DMS79 (cell line): ENCODE data around the gene CRTAC1.
"Not testable (repeated sequence)": the region's sequence is repeated elsewhere in the genome, so short reads cannot be mapped to it uniquely, and the experiment has no call there.

ENCODE experiments used
- DNase-seq: peaks from one replicate; lab custom pipeline; 2025; lab: John Stamatoyannopoulos, UW

Gene CRTAC1

DNA sequence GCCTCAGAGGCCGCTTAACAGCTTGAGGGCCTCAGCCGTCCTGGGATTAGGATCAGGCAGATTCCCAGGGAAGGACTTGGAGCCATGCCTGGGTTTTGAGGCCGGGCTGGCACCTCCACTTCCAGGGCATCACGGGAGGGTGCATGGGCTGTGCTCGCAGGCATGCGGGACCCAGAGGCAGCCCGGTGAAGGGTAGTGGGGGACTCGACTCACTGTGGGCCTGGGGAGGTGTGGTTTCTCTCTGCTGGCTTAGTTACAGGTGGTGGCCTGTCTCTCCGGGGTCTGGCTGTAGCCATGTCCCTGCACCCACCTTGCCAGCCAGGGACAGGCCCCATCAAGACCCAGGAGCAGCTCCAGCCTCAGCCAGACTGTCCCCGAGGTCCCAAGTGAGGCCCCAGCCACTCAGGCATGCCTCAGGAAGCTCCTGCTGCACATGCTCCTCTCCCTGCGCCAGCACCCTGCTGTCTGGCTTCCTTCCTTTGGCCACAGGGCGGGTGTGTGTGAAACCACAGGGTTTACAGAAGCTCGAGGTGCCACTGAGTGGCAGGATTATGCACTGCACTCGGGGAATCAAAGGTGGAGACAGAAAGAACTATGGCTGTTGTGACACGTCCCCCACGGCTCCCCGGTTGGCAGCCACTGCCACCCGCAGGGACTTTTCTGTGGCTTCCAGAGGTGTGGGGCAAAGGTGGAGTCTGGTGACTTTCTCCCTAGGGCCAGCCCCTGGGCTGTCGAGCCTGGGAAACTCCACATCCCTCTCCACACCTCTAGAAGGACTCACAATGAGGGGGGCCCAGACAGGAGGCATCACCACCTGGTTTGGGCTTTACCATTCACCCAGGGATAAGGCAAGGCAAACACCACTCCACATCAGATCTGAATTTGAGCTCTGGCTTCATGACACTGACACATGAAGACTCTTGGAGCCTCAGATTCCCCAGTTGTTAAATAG is 161.1 kb downstream of the CRTAC1 start:
- DNase-seq, result peak; percentile 59

DNA sequence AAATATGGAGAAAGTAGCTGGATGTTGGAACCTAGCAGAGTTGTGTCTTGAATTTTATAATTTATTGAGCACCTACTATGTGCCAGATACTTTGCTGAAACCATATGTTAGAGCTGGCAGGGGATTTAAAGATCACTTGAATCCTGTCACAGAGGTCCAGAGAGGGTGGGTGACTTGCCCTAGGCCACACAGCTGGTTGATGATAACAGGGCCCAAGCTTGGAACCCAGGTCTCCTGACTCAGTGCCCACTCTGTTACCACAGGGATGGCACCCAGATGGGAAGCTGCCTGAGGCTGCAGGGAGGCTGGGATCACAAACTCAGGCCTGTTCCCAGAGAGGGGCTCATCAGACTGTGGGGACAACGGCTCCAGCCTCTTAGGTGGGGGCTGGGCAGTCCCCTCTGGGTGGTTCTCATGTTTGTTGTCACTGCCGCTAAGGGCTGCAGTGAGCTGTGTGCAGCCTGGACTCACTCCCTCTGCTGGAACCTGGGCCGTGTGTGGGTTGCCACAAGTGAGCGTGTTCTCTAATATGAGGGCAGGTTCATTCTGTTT is 162.2 kb downstream of the CRTAC1 start:
- DNase-seq, result no peak

DNA sequence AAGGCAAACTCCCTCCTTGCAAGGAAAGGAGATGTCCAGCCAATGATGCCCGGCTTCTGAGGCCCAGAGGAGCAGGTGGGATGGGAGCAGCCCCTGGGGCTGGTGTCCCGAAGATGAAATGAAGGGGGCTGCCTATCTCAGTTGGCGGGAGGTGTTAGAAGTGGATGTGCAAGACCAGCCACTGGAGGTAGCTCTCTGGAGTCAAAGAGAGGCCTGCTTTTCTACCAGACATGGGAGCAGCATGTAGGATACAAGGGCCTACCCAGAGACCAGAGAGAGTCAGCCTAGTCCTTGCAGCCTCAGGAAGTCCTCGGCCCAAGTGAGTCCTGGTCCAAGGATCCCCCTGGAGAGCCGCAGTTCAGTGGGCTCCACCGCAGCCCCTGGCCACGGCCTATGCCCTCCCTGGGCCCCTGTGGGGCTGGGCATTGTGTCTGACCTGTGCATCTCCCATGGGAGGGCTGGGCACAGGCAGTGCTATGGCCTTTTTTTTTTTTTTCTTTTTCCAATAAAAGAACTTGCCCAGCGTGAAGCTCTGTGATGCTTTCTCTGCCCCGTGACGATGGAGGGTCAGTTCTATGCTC is 163.1 kb downstream of the CRTAC1 start:
- DNase-seq, result no peak

DNA sequence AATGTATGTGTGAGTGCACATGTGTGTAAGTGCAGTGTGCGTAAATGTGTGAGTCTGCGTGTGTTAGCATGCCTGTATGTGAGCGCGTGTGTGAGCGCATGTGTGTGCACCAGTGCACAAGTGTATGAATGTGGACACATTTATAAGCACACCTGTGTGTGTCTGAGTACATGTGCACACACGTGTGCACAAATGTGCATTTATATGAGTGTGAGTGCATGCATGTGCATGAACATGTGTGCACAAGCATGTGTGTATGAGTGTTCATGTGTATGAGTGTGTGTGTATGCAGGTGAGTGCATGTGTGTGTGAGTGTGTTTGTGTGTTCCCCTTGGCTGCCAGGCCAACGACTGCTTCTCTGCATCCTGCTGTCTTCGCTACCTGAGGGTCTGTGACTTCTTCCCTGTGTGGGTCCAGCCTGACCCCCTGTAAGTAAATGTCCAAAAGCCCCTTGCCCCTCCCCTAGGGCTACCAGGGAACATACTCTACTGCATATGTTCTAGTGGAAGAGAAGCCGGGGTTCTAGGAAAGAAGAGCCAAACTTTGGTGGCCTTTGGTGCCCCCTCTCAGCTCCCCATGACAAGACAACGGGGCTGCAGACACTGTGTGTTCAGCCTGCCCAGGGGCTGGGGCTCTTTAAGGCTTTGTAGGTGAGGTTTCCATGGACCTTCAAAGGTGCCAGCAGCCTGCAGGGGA is 163.7 kb downstream of the CRTAC1 start:
- DNase-seq, result no peak

DNA sequence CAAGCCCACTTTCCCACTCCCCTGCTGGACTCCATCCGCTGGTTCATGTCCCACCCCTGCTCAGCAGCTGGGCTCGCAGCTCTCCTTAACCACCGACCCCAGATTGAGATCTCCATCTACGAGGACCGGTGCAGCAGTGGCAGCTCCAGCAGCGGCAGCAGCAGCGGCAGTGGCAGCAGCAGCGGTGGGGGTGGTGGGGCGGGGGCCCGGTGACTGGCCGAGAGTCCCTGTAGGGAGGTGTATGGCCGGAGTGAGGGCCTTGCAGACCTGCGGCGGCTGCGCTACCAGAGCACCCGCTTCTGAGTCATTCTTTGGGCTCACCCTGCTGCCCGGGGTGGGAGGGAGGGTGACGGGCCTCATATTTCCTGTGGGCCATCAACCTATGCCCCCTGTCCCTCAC is 164.9 kb downstream of the CRTAC1 start:
- DNase-seq, result no peak

DNA sequence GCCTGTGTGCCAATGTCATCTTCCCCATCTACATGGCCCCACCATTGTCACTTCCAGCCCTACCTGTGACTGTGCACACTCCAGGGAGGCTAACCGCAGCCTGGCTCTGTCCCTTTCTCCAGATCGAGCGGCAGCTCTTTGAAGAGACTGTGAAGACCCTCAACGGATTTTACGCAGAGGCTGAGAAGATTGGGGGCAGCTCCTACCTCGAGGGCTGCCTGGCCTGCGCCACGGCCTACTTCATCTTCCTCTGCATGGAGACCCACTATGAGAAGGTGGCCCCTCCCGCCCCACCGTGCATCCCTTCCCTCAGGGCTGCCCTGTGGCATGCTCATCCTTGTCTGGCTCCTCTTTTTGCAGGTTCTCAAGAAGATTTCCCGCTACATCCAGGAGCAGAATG is 166.6 kb downstream of the CRTAC1 start:
- no peak for DNase-seq

DNA sequence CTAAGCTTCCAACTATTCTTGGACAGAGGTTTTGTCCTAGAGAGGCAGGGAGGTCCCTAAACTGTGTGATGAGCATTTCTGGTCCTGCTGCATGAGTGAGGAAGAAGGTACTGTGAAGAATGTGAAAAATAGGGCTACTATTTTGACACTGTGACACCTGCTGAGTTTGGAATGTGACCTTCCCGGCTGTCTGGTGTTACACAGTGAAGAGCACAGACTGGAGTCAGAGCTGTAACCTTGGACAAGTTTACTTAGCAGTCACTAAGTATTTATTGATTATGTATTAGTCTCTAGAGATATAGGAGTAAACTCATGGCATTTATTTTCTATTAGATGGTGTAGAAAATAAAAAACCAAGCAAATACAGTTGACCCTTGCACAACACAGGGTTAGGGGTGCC is 168.5 kb downstream of the CRTAC1 start:
- no peak for DNase-seq

DNA sequence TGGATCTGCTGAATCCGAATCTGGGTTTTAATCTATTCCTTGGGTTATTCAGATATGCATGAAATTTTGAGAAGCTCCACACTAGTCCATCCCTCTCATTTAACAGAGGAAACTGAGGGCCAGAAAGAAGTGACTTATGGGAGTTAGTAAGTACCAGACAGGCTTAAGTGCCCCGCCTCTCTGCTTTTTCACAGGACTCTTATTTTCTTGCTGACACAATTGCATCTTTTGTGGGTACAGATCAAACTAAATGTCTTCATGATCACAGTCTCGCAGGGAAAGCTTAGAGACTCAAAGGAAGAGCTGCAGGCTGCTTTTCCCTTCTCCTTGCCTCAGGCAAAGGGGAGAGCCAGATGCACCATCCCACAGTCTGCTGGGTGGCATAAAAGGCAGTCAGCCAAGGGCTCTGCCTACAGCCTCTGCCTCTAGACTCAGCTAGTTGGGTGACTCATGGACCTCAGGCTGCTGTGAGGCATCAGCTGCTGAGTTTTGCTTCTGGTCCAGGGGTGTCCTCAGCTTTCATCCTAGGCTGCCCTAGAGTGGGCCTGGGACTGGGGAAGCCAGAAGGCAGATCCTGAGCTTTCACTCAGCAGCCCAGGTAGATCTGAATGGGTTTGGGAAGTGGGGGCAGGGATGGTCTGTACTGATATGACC is 169.2 kb downstream of the CRTAC1 start:
- no peak for DNase-seq

DNA sequence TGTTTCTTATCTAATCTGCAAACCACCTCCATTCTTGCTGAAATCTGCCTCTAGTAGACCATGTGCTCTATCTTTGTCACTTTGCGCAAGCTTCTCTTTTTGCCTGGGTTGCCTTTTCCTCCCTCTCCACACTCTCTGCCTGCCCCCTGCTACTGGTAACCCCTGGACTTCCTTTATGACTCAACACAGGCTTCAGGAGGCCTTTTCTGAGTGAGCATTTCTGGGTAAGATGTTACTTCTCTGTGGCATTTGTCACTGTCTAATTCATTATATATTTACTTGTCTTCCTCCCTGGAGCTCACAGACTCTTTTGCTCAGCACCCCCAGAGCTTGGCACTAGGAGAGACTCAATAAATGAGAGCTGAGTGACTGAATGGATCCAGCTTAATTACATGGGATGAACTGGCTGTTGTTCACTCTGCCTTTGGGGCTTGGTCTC is 172.4 kb downstream of the CRTAC1 start:
- DNase-seq, result no peak

DNA sequence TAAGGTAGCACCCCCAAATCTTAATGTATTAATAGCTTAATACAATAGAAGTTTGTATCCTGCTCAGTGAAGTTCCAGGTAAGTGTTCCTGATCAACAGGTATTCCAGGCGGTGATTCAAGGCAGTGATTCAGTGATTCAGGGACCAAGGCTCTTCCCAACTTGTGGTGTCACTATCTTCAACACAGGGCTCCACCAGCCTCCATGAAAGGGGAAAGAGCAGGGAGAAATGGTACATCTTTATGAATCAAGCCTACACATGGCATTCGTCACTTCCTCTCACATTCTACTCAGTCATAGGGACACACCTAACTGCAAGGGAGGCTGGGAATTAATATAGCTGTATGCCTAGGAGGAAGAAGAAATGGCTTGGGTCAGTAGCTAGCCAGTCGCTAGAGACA is 175.7 kb downstream of the CRTAC1 start:
- DNase-seq, result no peak

DNA sequence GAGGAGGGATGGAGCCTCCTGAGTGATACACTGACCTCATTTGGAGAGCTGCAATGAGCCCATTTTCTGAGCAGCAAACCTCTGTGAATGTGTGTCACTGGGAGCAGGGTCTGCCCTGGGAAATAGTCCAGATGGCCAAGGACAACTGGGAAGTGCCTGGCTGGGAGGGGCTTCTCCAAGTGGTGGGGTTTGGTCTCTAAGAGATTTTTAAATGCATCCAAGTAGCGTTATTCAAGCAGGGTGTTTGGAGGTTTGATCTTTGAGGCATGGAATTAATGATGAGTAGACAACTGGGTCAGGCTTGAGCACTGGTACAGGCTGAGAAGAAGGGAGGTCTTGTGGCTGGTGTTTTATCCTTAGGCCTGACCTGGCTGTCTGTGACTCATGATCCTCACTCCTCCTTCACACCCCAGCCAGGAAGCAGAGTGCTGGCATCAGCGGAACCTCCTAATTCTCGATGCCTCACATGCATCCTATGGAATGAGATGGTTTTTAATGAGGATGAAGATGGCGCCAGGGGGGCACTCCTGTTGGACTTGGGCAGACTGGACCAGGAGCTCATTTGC is 177.5 kb downstream of the CRTAC1 start:
- DNase-seq, result no peak

DNA sequence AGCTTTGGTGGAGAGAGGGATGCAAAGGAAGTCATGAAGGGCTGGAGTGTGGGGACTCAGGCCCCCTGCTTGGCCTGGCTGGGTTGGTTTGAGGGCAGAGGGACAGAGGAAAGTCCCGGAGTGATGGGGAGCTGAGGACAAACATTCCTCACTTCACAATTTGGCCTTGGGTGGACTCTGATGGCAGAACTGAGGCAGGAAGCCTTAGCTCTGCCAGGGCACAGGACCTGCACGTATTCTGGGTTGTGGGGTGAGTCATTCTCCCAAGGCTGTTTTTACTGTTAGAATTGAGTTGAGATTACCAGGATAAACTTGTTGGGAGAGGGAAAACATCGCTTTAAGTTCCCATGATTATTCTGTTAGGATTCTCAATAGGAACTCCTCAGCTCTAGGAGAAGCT is 178.1 kb downstream of the CRTAC1 start:
- DNase-seq, result no peak

DNA sequence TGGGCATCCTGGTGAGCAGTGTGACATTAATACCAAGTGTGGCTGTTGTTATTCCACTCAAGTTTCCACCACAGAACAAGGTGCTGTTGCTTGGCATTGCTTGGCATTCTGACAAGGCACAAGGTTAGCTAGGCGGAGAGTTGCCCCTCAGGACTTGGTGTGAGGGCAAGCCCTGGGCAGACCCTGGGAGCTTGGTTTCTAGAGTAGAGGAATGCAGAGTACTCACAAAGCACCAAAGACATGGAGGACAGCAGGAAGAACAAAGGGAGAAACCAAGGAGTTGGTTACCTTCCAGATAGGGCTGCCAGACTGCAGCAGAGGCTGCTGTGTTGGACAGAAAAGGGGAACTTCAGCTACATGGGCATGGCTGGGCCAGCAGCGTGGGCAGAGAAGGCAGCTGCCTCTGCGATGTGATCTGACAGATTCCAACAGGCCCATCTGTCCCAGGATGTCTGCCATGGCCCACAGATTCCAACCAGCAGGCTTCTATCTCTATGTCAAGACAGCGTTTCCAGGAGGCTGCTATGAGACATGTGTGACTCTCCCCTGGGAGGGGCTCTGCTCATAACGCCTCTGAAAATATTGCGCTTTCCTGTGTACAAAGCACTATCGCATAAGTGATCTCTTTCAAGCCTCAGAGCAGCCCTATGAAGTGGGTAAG is 178.9 kb downstream of the CRTAC1 start:
- DNase-seq, result no peak

DNA sequence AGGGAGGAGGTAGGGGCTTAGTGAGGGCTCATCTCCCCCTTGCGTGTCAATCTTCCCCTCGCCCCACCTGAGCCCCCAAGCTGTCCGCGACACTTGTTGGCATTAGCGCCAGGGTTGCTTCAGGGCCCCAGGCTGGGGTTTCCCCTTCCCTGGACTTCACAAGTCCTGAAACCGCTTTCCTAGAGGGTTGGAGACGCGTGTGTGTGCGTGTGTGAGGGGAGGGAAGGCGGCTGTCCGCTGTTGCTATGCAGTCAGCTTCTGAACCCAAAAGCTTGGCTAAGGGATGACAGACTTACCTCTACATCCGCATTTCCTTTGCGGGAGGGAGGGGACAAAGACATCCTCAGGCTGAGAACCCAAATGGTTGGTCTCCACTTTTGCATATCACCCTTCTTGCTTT is 180.0 kb downstream of the CRTAC1 start:
- peak; percentile 8 for DNase-seq

DNA sequence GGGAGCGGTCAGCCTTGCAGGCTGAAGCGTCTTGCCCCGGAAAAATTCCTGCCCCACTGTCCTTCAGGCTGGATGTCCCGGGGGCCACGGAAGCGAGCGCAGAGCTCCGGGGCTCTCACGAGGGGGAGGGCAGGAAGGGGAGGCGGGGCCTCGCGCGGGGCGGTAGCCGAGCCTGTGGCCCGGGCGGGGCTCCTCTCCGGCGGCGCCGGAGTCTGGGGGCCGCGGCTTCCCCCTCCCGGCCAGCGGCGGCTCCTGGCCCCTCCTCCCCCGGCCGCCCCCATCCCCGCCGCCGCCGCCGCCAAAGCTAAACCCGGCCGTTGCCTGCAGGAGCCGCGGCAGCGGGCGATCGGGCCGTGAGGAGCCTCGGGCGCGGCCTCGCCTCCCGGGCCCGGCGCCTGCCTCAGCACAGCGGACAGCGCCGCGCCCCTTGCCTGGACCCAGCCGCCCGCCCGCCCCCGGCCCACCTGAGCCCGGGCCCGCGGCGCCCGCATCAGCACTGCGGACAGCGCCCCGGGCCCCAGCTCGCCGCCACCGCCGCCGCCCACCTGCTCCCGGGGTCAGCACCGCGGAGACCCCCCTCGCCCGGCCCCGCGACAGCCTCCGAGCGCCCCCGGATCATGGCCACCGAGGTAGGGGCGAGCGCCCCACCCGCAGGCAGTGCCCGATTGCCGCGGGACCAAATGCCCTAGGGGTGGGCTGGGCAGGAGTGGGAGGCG is 180.6 kb downstream of the CRTAC1 start, which contains the start of gene GOLGA7B:
Gene GOLGA7B, plus strand, starts transcription at position 157 of the 716 bp plus-strand sequence. Its CDS starts 461 bp downstream, at position 618.
- DNase-seq, result no peak

DNA sequence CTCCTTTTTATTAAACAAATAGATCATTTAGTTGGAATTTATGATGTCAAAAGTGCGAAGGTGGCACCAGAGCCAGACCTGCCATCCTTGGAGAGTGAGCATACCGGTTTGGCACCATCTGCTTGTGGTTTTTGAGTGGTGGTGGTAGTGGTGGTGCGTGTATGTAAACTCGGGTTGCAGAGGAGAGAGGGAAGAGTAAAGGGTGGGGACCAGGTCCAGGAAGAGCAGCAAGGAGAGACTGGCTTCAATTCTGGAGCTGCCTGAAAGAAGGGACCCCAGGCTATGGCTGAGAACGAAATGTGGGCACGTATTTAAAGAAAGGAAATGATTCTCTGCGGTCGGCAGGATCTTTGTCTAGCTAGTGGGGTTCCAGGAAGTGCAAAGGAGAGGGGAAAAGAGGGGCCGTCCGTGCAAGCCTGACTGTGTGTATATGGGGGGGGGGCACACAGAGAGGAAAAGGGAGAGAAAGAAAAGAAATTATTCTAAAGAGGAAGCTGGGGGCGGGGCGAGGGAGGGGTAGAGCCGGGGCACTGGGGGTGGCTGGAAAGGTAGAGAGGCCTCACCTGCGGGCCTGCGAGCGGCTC is 181.2 kb downstream of the CRTAC1 start:
- DNase-seq, result peak; percentile 87

DNA sequence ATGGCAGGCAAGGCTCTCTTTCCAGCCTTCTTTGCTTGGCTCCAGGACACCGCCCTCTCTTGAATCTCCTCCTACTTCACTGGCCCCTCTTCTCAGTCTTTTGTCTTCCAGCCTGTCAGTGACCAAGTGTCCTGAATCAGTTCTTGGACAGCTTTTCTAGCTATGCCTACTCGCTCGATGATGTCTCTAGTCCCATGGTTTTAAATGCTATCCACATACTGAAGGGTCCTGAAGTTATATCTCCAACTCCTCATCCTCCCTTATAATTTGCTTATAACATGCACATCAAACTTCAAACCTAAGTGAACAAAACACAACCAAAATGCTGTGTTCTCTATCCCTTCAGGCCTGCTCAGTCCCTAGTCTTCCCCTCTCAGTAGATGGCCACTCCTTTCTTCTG is 185.7 kb downstream of the CRTAC1 start:
- DNase-seq, result no peak

DNA sequence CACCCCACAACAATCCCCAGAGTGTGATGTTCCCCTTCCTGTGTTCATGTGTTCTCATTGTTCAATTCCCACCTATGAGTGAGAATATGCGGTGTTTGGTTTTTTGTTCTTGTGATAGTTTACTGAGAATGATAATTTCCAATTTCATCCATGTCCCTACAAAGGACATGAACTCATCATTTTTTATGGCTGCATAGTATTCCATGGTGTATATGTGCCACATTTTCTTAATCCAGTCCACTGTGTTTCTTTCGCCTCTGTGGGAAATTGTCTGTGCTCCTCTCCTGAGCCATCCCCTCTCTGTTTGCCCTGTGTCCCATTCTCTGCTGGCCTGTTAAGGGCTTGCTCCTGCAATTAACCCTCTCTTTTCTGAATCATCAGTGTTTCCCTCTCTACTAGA is 186.4 kb downstream of the CRTAC1 start:
- not testable (repeated sequence) for DNase-seq

DNA sequence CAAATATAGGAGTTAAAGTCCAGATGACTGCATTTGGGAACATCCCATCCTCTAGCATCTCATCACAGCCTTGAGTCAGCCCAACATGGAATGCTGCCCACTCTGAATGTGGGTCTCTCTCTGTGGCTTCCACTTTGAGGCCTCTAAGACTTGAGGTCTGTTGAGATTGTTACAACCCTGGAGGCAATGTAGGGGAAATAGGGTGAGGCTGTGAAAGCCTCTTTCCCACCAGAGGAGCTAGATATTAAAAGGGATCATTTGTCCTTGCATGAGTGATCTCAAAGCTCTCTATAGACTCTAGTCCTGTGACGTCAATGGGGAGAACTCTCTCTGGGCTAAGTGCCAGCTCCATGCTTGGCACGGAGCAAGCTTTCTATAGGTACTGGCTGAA is 187.1 kb downstream of the CRTAC1 start:
- DNase-seq, result peak; percentile 75
